GM18873 (cell line): ENCODE results near the gene HK3.

Experiments used
- ATAC-seq: cut with Tn5 transposase; IDR thresholded peaks from one replicate; pipeline ENCODE4 v1.9.1; 2021; ENCODE audit warnings: mild to moderate bottlenecking, moderate library complexity, moderate number of reproducible peaks; ENCODE audit not compliant: unreplicated experiment, low FRiP score

Gene HK3, protein sequence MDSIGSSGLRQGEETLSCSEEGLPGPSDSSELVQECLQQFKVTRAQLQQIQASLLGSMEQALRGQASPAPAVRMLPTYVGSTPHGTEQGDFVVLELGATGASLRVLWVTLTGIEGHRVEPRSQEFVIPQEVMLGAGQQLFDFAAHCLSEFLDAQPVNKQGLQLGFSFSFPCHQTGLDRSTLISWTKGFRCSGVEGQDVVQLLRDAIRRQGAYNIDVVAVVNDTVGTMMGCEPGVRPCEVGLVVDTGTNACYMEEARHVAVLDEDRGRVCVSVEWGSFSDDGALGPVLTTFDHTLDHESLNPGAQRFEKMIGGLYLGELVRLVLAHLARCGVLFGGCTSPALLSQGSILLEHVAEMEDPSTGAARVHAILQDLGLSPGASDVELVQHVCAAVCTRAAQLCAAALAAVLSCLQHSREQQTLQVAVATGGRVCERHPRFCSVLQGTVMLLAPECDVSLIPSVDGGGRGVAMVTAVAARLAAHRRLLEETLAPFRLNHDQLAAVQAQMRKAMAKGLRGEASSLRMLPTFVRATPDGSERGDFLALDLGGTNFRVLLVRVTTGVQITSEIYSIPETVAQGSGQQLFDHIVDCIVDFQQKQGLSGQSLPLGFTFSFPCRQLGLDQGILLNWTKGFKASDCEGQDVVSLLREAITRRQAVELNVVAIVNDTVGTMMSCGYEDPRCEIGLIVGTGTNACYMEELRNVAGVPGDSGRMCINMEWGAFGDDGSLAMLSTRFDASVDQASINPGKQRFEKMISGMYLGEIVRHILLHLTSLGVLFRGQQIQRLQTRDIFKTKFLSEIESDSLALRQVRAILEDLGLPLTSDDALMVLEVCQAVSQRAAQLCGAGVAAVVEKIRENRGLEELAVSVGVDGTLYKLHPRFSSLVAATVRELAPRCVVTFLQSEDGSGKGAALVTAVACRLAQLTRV

DNA sequence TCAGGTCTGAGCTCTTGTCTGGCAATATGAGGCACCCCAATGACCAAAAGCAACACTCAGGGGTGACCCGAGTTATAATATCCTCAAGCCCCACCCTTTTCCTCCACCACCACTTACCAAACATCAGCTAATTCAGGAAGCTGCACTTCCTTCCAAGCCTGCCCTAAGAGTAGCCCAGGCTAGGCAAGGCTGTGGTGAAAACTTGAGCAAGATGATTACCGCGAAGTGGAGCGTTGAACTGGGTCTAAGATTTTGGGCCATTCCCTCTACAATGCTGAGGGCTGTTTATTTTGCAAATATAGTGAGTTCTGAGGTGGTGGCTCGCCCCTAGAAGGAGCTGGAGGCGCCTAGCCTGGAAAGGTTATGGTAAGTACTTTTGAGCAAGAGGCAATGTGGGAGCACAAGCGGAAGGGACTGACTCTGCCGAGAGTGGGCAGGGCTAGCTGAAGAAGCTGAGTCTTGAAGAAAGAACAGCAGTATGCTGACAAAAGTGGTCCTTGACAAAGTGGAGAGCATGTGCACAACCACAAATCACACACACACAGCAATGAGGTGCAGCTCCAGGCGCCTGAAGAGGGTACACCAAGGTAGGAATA is at the start of gene HK3:
Gene HK3, minus strand, starts transcription at position 51 of the 596 bp plus-strand sequence. CDS start 3,187 bp downstream, outside the sequence.
- no peak for ATAC-seq

DNA sequence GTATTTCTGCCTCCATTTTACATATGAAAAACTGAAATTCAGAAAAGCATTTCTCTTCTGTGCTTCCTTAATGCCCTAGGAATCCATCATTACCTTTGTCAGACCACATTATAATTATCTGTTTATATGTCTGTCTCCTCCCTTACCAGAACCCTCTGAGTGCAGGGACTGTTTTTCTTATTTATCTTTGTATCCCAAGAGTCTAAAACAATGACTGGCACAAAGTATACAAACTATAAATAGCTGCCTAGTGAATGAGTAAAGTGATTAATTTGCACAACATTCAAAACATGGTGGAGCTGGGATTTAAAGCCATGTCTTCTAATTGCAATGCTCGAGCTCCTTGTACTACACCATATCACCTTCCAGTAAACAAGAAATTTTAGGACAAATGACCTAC is 49.3 kb upstream of the HK3 start:
- no peak for ATAC-seq

DNA sequence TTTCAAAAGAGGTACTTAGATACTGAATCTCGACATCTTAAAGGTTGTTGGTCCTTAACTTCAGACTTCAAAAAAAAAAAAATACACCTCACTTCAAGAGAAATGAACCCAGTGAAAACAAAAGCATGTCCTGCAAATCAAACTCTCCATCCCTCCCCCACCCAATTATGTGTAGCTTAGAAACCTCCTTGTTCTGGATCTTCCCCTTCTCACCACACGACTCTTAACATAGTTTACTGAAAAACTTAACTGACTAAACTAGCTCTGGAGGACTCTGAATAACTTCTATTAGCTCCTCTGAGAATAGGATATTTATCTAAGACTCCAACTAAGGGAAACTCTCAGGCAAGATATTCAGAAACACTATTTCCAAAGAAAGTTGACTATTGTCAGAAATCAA is 48.7 kb upstream of the HK3 start:
- ATAC-seq, result no peak

DNA sequence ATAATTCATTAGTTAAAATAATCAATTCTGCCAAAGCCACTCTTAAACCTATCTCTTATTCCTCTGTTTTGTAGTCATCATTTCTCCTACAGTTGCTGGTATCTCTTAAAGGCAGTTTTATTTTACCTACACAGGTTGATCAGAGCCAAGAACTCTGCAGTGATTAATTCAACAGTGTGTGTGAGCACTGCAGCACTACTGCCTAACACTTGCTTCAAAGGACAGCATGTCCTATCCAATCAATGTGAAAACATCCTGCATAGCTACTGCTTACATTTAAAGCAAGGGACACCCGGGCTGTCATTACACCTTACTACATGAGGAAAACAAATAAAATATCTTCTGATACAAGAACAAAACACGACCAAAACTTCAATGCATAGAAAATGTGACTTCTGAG is 45.1 kb upstream of the HK3 start:
- ATAC-seq, result no peak

DNA sequence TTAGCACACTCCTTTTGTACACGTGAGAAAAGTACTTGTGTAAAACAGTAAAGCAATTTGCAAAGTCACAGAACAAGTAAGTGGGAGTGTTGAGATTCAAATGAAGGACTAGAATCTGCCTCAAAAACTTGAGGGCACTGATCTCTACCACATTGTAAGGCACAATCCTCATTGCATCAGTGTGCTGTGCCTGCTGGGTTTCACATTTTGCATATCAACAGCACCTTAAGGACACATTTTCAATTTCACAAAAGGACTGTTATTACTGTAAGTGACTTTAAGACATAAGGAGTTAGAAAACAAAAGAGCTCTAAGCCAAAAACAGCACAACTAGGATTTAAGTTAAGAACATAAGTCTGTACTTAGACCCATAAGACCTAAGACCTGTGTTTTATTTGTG is 44.7 kb upstream of the HK3 start:
- ATAC-seq, result no peak

DNA sequence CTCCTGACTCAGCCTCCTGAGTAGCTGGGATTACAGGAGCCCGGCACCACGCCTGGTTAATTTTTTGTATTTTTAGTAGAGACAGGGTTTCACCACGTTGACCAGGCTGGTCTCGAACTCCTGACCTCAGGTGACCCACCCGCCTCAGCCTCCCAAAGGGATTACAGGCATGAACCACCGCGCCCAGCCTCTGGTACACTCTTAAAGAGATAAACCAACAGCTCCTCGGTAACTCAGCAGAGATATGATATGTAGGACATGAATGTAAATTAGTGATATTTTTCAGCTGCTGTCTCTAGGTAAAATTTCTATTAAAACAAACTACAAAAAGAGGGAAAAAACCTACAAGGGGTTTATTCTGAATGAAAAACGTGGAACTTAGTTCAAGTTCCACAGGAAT is 42.8 kb upstream of the HK3 start:
- no peak for ATAC-seq

DNA sequence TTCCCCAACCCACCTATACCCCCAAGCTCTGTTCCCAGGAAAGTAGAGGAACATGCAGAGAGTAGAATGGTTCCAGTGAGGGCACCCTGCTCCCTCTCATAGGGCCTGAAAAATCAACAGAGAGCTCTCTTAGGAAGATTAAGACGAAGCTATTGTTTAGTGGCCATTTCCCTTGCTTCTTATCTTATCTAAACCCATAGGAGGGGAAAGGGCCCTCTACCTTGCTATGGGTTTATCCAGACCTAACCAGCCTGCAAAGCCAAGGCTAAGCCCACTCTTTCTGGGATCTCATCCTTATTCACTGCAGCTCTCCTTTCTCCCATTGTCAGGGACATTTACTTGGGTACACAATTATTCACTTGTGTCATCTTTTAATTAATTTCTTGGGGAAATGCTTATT is 39.3 kb upstream of the HK3 start:
- no peak for ATAC-seq

DNA sequence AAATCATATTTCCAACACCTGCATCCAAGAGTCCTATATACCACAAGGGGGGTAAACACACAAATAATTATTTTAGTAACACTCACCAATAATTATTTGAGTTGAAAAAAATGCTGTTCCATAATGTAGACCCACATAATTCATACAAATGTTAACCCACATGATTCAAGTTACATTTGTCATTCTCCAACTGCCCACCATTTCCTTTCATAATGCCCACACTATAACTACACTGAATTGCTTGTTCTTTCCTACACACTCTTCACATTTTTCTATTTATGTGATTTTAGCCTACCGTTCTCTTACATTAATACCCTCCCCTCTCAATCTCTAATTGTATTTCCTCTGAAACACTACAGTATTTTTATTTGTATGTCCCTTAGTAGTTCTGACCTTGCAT is 35.9 kb upstream of the HK3 start:
- no peak for ATAC-seq

DNA sequence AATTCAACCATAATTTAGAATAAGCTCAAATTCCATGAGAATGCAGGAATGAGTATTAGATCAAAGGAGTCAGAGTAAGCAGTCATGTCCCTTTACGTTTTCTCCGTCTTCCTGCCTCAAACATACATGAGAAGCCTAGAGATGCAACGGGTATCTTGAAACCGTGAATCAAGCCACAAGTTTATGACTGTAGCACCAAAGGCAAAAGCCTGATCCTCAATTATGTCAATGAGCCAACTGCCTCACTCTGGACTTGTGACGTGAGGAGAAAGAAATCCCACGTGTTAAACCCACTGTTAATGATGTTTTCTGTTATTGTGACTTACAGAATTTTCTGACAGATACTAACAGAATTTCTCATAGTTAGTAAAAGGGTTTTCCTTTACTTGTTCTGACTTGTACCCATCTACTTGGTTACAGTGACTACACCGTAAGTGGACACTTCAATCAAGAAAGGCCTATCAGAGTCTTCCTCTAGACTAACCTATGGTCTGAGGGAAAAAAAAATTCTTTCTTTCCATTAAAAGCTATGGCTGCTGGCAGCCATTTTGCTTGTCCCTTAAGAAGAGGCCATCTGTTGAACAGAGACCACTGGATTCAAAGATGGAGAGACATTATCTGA is 35.3 kb upstream of the HK3 start:
- ATAC-seq, result no peak

DNA sequence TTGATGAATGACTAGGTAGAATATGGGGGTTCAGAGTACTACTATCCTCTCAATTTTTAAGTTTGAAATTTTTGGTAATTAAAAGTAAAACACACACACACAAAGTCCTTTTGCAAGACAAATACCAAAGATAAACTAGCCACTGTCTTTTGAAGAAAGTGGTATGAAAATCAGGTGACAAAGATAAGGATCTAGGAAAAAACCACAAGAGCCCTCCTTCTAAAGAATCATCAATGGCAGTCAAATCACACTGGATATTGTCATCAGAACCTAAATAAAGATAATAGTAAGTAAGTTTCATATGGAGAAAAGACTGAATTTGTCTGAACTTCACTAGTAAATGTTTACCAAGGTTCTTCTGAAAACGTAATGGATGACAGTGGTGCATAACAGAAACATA is 30.5 kb upstream of the HK3 start:
- ATAC-seq, result no peak

DNA sequence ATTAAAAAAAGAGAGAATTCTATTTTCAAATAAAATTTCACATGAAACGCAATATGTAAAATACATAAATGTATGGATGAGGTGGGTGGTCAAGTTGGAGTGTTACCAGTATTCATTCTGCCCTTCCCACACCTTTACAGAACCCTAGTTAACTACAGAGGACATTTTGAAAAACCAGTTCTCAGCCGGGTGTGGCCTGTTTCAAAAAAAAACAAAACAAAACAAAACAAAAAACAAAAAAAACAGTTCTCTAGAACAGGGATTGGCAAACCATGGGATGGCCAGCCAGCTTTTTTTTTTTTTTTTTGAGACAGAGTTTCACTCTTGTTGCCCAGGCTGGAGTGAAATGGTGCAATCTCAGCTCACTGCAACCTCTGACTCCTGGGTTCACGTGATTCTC is 28.4 kb upstream of the HK3 start:
- no peak for ATAC-seq

DNA sequence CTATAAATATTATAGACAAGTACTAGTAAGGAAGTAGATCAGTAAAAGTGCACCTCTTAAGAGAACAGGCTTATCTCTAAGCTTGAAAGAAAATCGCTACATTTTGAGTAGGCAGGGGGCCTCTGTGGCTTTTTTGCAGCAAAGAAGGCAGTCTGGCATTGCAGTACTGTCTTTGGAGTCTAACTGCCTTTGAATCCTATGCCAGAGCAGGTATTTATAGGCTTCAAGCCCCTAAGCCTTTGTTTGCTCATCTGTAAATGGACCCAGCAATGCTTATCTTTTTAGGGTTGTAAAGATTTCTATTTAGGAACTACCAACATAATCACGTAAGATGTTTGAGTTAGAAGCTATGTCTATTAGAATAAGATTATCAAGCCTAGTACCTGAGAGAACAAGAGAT is 23.7 kb upstream of the HK3 start:
- ATAC-seq, result no peak

DNA sequence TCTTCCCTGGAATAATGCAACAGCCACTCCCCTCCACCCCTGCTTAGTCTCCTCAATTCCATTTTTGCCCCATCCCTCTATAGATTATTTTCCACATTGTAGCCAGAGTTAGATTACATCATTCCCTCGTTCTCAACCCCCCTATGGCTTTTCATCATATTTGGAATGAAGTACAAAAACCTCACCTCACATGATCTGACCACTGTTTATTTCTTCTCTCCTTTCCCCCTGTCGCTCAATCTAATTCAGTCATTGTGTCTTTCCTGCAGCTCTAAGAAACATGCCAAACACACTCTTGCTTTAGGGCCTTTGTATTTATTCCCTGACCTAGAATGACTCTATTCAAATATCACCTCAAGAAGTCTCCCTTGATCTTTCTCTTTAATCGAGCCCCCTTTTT is 22.6 kb upstream of the HK3 start:
- no peak for ATAC-seq

DNA sequence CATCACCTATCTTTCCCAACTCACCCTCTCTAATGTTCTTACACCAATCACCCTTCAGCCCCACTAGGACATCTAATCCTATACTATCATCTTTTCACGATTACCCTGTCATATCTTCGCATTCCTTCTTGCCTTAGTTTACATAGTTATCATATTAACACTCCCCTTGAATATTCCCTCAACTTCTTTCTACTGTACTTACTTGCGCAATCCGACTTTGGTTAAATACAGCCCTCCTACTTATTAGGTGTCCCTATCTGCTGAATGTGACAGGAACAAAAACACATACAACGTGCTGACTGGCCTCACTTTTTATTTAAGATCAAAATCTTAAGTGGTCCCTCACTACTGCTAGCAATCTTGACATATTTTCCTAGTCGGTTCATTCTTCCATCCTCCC is 19.5 kb upstream of the HK3 start:
- no peak for ATAC-seq

DNA sequence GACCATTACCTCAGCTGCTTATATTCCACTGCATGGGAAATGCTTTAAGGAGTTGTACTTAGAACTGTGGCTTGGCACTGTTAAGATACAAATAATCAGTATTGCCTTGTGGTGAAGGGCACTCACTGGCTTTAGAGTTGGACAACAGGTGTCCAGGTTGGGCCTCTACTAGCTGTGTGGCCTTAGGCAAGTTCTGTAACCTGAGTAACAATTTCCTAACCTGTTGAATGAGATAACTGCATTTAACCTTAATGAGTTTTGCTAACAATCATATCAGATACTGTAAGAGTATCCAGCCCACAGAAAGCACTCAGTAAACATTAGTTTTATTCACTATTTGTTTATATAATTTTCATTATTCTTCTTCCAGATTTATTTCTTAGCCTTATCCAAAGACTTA is 17.2 kb upstream of the HK3 start:
- no peak for ATAC-seq

DNA sequence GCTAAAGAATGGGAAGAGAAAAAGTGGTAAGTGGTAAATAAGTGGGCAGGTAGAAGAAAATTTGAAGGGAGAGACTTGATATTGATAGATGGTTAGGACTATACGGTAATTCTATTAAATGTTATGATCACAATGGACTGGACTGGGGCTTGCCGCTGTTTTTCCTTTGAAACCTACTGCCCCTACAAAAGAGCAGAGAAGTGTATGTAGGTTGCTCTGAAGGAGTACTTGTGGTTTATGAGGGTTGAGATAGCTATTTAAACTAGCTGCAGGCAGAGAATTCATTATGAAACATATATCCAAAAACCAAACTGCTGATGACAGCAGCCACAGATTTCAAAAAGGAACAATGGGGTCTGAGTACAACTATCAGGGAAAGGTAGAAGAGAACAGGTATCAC is 16.8 kb upstream of the HK3 start:
- ATAC-seq, result no peak

DNA sequence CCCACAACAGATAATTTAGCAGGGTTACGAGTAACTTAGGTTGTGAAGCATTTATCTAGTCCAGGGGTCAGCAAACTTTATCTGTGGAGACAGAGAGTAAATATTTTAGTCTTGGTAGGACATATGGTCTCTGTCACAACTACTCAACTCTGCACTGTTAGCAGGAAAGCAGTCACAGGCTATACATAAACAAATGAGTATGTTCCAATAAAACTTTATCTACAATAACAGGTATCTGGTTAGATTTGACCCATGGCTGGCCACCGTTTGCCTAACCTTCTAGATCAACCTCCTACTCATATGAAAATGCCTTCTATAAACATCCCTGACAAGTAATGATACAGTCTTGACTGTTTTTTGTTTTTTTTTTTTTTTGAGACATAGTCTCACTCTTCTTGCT is 13.0 kb upstream of the HK3 start:
- no peak for ATAC-seq

DNA sequence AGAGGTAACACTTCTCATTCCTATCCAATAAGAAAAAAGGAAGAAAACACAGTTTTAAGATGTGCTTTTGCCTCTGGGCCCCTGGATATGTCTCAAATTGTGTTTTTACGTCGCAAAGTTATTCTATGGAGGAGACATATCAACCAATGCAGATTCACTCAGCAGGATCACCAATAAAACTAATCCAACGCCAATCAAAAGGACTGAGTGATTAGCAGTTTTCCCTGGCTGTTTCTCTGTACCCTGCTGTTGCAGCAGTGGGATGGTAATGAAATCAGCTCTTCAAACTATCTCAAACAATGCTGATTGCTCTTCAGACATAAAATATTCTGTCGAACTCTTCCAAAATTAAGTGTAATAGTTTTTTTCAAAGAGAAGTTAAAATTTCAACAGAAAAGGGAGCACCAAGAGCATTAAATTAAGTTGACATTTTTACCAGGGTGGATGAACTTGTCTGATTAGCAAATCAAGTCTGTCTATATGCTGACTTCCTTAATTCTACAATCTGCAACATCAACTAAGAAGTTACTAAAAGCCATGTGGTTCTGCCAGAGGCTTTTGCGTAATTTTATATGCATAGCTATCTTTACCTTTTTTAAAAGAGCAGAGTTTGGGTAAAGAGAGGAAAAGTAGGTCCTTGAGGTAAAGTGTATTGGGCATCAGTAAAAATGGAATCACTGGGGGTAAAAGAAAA is 9.7 kb upstream of the HK3 start:
- ATAC-seq, result no peak

DNA sequence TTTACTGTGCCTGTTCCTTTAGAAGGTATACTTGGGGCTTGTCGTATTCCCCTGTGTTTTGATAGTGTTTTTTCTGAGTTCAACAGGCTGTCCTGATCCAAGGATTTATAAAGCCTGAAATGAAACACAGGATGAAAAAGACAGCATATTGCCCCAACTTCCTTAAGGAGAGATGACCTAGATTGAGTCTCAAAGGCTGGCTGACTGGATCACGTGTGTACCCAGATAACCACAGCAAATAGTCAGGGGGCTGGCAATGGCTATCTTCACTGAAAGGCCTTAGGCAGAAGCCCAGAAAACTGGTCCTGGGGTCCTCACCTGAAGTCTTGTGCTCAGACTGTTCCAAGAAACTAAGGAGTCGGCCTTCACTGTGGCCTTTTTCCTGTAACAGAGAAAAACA is 7.7 kb upstream of the HK3 start:
- no peak for ATAC-seq

DNA sequence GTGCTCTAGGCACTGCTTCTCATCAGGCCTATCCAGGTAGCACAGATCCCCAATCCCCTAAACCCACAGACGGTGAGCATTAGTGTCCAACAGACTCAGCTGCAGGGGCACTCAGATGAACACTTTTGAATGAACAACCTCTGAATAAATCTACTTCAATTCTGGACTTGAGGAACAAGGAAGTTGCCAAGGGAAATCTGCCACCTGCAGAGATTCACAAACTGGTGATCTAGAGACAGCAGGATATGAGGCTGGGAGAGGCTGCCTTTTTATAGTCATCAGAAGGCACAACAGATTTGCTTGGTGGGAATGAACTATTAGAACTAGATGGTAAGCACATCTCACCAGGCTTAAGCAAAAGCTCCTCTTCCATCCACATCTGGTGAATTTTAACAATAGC is 7.0 kb upstream of the HK3 start:
- ATAC-seq, result no peak
